GM19240 (cell line): Measurements from ENCODE around the gene FGF19.

ENCODE experiments used
- DNase-seq: peaks from one replicate; pipeline ENCODE4 v3.0.0; 2011; ENCODE audit warnings: low spot score; ENCODE audit not compliant: insufficient read length

Gene FGF19

GRCh38 chr11:69656536-69657455 is 47.0 kb downstream of the FGF19 start:
- no peak for DNase-seq

- DNase-seq, result no peak
Observed at GRCh38 chr11:69655479-69656428, 48.1 kb downstream of the FGF19 start.

- no peak for DNase-seq
Observed at GRCh38 chr11:69654660-69655478, 49.0 kb downstream of the FGF19 start.

- no peak for DNase-seq
Observed at GRCh38 chr11:69654001-69654659, 49.7 kb downstream of the FGF19 start.

- no peak for DNase-seq
Observed at GRCh38 chr11:69653406-69653960, 50.3 kb downstream of the FGF19 start.

GRCh38 chr11:69652999-69653398 is 50.8 kb downstream of the FGF19 start:
- DNase-seq, result no peak

GRCh38 chr11:69651834-69652620 is 51.8 kb downstream of the FGF19 start:
- no peak for DNase-seq

GRCh38 chr11:69650832-69651344 is 52.9 kb downstream of the FGF19 start:
- DNase-seq, result no peak

- no peak for DNase-seq
Observed at GRCh38 chr11:69650081-69650831, 53.6 kb downstream of the FGF19 start.

GRCh38 chr11:69649576-69649900 is 54.3 kb downstream of the FGF19 start:
- DNase-seq, result no peak

GRCh38 chr11:69648679-69649575 is 54.9 kb downstream of the FGF19 start:
- DNase-seq, result no peak
